ENCODE data around the gene UVSSA.
A peak's percentile ranks its signal among the peaks of the same experiment; 100 is the strongest.
"Not testable (repeated sequence)": the region's sequence is repeated elsewhere in the genome, so short reads cannot be mapped to it uniquely, and the experiment has no call there.

UVSSA gene

GRCh38 chr4:1409491-1410425, 62.8 kb downstream of the UVSSA start:
- no peak for DNase-seq

- DNase-seq: peak; percentile 28
Observed at GRCh38 chr4:1410491-1411325, 63.7 kb downstream of the UVSSA start.

- DNase-seq: no peak
Observed at GRCh38 chr4:1411436-1412375, 64.7 kb downstream of the UVSSA start.

GRCh38 chr4:1412376-1413203, 65.6 kb downstream of the UVSSA start:
- no peak for DNase-seq

GRCh38 chr4:1413204-1413663, 66.2 kb downstream of the UVSSA start:
- DNase-seq: no peak

GRCh38 chr4:1413687-1414479, 66.9 kb downstream of the UVSSA start:
- DNase-seq: no peak

- no peak for DNase-seq
Observed at GRCh38 chr4:1414831-1415680, 68.0 kb downstream of the UVSSA start.

- DNase-seq: no peak
Observed at GRCh38 chr4:1415681-1415981, 68.6 kb downstream of the UVSSA start.

GRCh38 chr4:1416051-1416947, 69.3 kb downstream of the UVSSA start:
- no peak for DNase-seq

- no peak for DNase-seq
Observed at GRCh38 chr4:1416948-1417260, 69.9 kb downstream of the UVSSA start.

GRCh38 chr4:1417522-1418390, 70.7 kb downstream of the UVSSA start:
- no peak for DNase-seq

- DNase-seq: no peak
Observed at GRCh38 chr4:1418494-1419285, 71.7 kb downstream of the UVSSA start.

GRCh38 chr4:1419708-1420107, 72.7 kb downstream of the UVSSA start:
- no peak for DNase-seq

- DNase-seq: no peak
Observed at GRCh38 chr4:1421657-1422056, 74.6 kb downstream of the UVSSA start.

GRCh38 chr4:1427010-1427409, 80.0 kb downstream of the UVSSA start:
- no peak for DNase-seq

- DNase-seq: not testable (repeated sequence)
Observed at GRCh38 chr4:1443688-1444172, 96.7 kb downstream of the UVSSA start.
